Small intestine (tissue), 7 donors: ENCODE data around the gene HLA-A. TPM values are rescaled to one million over a fixed set of nuclear protein-coding genes. Genes with fewer than 3 reads are reported as not detected.
A peak's percentile ranks its signal among the peaks of the same experiment; 100 is the strongest.

Source experiments
- DNase-seq, 2 donors: peaks; one replicate each; pipeline versions ENCODE4 v3.0.0 to v3.0.0-alpha.2; 2013
- FAIRE-seq: peaks from 2 replicates; lab custom pipeline; 2012; peaks lifted over from hg19 to GRCh38; lab: Jason Lieb, UNC
- H3K27ac ChIP-seq, 3 donors: one replicate each; pipeline ENCODE4 v1.5.1; 2013; ENCODE audit warnings: low read length in 2 of 3, mild to moderate bottlenecking in 2 of 3, control low read depth in 1 of 3, inconsistent platforms in 1 of 3, low read depth in 1 of 3, moderate library complexity in 1 of 3
- H3K27me3 ChIP-seq, 3 donors: one replicate each; pipeline ENCODE4 v1.6.1; 2013; ENCODE audit warnings: low read length in 3 of 3, inconsistent platforms in 1 of 3; ENCODE audit not compliant: control insufficient read depth in 3 of 3, insufficient read depth in 3 of 3
- H3K36me3 ChIP-seq, 3 donors: one replicate each; pipeline ENCODE4 v1.6.1; 2013; ENCODE audit warnings: low read length in 3 of 3, inconsistent platforms in 1 of 3, low read depth in 1 of 3, mild to moderate bottlenecking in 1 of 3, moderate library complexity in 1 of 3; ENCODE audit not compliant: control insufficient read depth in 3 of 3, insufficient read depth in 2 of 3
- H3K4me1 ChIP-seq, 3 donors: one replicate each; pipeline ENCODE4 v1.6.1; 2013; ENCODE audit warnings: low read length in 2 of 3, inconsistent platforms in 1 of 3, low read depth in 1 of 3, mild to moderate bottlenecking in 1 of 3, moderate library complexity in 1 of 3; ENCODE audit not compliant: control insufficient read depth in 3 of 3, insufficient read depth in 2 of 3
- H3K4me3 ChIP-seq, 3 donors: one replicate each; pipeline ENCODE4 v1.5.1; 2013; ENCODE audit warnings: low read length in 3 of 3, control low read depth in 1 of 3, inconsistent platforms in 1 of 3, low read depth in 1 of 3, mild to moderate bottlenecking in 1 of 3, moderate library complexity in 1 of 3
- H3K9me3 ChIP-seq, 2 donors: one replicate each; pipeline ENCODE4 v1.6.1; 2013; ENCODE audit warnings: low read depth in 1 of 2, low read length in 1 of 2; ENCODE audit not compliant: control insufficient read depth in 2 of 2, insufficient read depth in 1 of 2
- WGBS, 3 donors: extraction: QIAGEN DNeasy Blood & Tissue Kit; methylation state at CpG; one replicate each; pipeline ENCODE4 v1.1.7; 2013; 5-methylcytosine and 5-hydroxymethylcytosine counted together
- polyA plus RNA-seq, 4 donors: library from polyadenylated mRNA; stranded (reverse) in 3 of 4; unstranded in 1 of 4; fragments of 200-250 nt in 3 of 4; fragments of 120-200 nt in 1 of 4; gene quantifications; one replicate each; pipeline versions ENCODE4 v1.2.1 to v1.2.3, GENCODE V29; 2013
- donor health status: healthy with polysubstance abuse.
- donor health status: control.
- donor health status: control.
- donor health status: Bipolar disorder and iron deficiency.
- donor health status: healthy.

HLA-A gene
- polyA plus RNA-seq, 4 donors: 314 to 1,584 (median 1,019) TPM

- Histone ChIP-seq H3K4me1 (peaks cover 0 to 4% (median 0%) of the 10 kb centered on the region in 3 donors), H3K27ac (no peak overlapping the region), H3K27me3 (peaks cover 0 to 3% (median 0%) of the 10 kb centered on the region in 3 donors), H3K9me3 (no peaks in the 10 kb centered on the region), H3K36me3 (no peaks in the 10 kb centered on the region), H3K4me3 (no peak overlapping the region)
- DNase-seq: no peak
- no peak for FAIRE-seq
- WGBS, 3 donors: 49 to 81% (median 55%) methylated on average over 4 of the region's 4 CpGs
These were observed 43.9 kb downstream of the HLA-A start for GRCh38 chr6:29986179-29986781.

- peaks cover 0 to 4% (median 0%) of the 10 kb centered on the region in 3 donors for H3K4me1 ChIP-seq
- FAIRE-seq: no peak
- no peaks in the 10 kb centered on the region for H3K27me3 ChIP-seq
- no peak for DNase-seq
- H3K4me3 ChIP-seq: no peak overlapping the region
- WGBS, 3 donors: 65 to 89% (median 67%) methylated on average over 2 of the region's 2 CpGs
- H3K36me3 ChIP-seq: no peaks in the 10 kb centered on the region
- H3K27ac ChIP-seq: no peak overlapping the region
- no peaks in the 10 kb centered on the region for H3K9me3 ChIP-seq
These were observed 46.9 kb downstream of the HLA-A start for GRCh38 chr6:29989211-29989610.

- Histone ChIP-seq H3K36me3 (peaks cover 0 to 2% (median 0%) of the 10 kb centered on the region in 3 donors), H3K9me3 (no peaks in the 10 kb centered on the region), H3K4me1 (peaks cover 0 to 4% (median 0%) of the 10 kb centered on the region in 3 donors), H3K27me3 (no peaks in the 10 kb centered on the region), H3K4me3 (no peak overlapping the region), H3K27ac (no peak overlapping the region)
- no peak for FAIRE-seq
- DNase-seq: no peak
These were observed 48.6 kb downstream of the HLA-A start for GRCh38 chr6:29990931-29991330.

GRCh38 chr6:29992807-29993206 lies 50.5 kb downstream of the HLA-A start:
- Histone ChIP-seq H3K36me3 (peaks cover 0 to 2% (median 0%) of the 10 kb centered on the region in 3 donors), H3K27me3 (no peaks in the 10 kb centered on the region), H3K4me1 (peaks cover 0 to 4% (median 0%) of the 10 kb centered on the region in 3 donors), H3K4me3 (no peak overlapping the region), H3K27ac (peak overlapping the region in 1 of 3 donors; percentile 54), H3K9me3 (no peaks in the 10 kb centered on the region)
- FAIRE-seq: no peak
- 59 to 76% (median 74%) methylated on average over 2 of the region's 2 CpGs for WGBS, 3 donors
- DNase-seq: peak in 1 of 2 donors; percentile 72

- DNase-seq (no peak), FAIRE-seq (no peak)
- H3K36me3 ChIP-seq: peaks cover 0 to 2% (median 0%) of the 10 kb centered on the region in 3 donors
- no peaks in the 10 kb centered on the region for H3K9me3 ChIP-seq
- H3K4me1 ChIP-seq: peaks cover 0 to 4% (median 0%) of the 10 kb centered on the region in 3 donors
- WGBS, 3 donors: 77 to 81% (median 79%) methylated on average over 5 of the region's 5 CpGs
- no peaks in the 10 kb centered on the region for H3K27me3 ChIP-seq
- no peak overlapping the region for H3K4me3 ChIP-seq
- no peak overlapping the region for H3K27ac ChIP-seq
These were observed 52.5 kb downstream of the HLA-A start for GRCh38 chr6:29994826-29995225.

GRCh38 chr6:29995340-29995777 lies 53.0 kb downstream of the HLA-A start:
- Histone ChIP-seq H3K27ac (no peak overlapping the region), H3K36me3 (peaks cover 0 to 2% (median 0%) of the 10 kb centered on the region in 3 donors), H3K27me3 (no peaks in the 10 kb centered on the region), H3K9me3 (no peaks in the 10 kb centered on the region), H3K4me1 (peaks cover 0 to 4% (median 0%) of the 10 kb centered on the region in 3 donors), H3K4me3 (no peak overlapping the region)
- no peak for DNase-seq
- 55 to 67% (median 63%) methylated on average over 2 of the region's 2 CpGs for WGBS, 3 donors
- no peak for FAIRE-seq

Other genes starting within 250 kb of the HLA-A start
- 100 to 1,000 TPM in 3 of 4 donors, 1 to 10 TPM in 1; 7.1 to 564 (median 203) TPM for gene HLA-F, start 219.1 kb upstream of the HLA-A start, polyA plus RNA-seq
- 1 to 10 TPM in 1 of 4 donors, under 1 TPM in 2, not detected in 1; 0.21 to 5.6 (median 0.85) TPM for gene HLA-G, start 114.7 kb upstream of the HLA-A start, polyA plus RNA-seq
- 10 to 100 TPM; 42.7 to 78.4 (median 52.7) TPM for gene POLR1H, start 118.7 kb downstream of the HLA-A start, polyA plus RNA-seq
- 100 to 1,000 TPM in 2 of 4 donors, 10 to 100 TPM in 2; 65.9 to 111 (median 90.1) TPM for gene PPP1R11, start 124.7 kb downstream of the HLA-A start, polyA plus RNA-seq
- under 1 TPM; 0.18 to 0.78 (median 0.25) TPM for gene RNF39, start 133.2 kb downstream of the HLA-A start, polyA plus RNA-seq
- gene TRIM31, start 170.6 kb downstream of the HLA-A start, polyA plus RNA-seq: 10 to 100 TPM in 3 of 4 donors, 1 to 10 TPM in 1; 5.2 to 41.6 (median 32.7) TPM
- gene TRIM40, start 193.6 kb downstream of the HLA-A start, polyA plus RNA-seq: 10 to 100 TPM in 2 of 4 donors, 1 to 10 TPM in 2; 1.6 to 19.5 (median 9.1) TPM
- 1 to 10 TPM; 1.4 to 6.4 (median 5.4) TPM for gene TRIM10, start 218.7 kb downstream of the HLA-A start, polyA plus RNA-seq
- gene TRIM15, start 221.0 kb downstream of the HLA-A start, polyA plus RNA-seq: 100 to 1,000 TPM in 1 of 4 donors, 10 to 100 TPM in 3; 26.1 to 122 (median 63.3) TPM